SH-SY5Y (cell line): ENCODE data around the gene SLC9A7.

ENCODE experiments used
- GATA2 ChIP-seq: IDR thresholded peaks from 2 replicates; pipeline ENCODE4 v1.6.1; 2011; ENCODE audit warnings: mild to moderate bottlenecking, low read depth, low read length
- GATA3 ChIP-seq: IDR thresholded peaks from 2 replicates; pipeline ENCODE4 v1.6.1; 2011; ENCODE audit warnings: low read depth, mild to moderate bottlenecking, low read length, moderate library complexity

GRCh38 chrX:46713672-46714490 is 45.0 kb downstream of the SLC9A7 start:
- TF ChIP-seq GATA2 (no peak), GATA3 (no peak)
